ENCODE results near the gene KLK8. TPM values are rescaled to one million over a fixed set of nuclear protein-coding genes. Genes with fewer than 3 reads are reported as not detected.

Gene KLK8
- total and polyA plus RNA-seq, 2 experiments from 2014 or later = 4.9 to 14.6 TPM

- no peak for ATAC-seq
- Mint-ChIP-seq H3K27me3 (ENCODE audit: insufficient read depth, low read depth, poor library complexity) (peaks cover 25% of the 10 kb centered on the region), H3K4me3 (no peak overlapping the region), H3K36me3 (ENCODE audit: low read depth) (no peaks in the 10 kb centered on the region), H3K4me1 (peaks cover 19% of the 10 kb centered on the region), H3K27ac (no peak overlapping the region), H3K9me3 (no peaks in the 10 kb centered on the region; the same call in 2 of the 3 replicates)
- no peak overlapping the region for H3K27ac ChIP-seq (ENCODE audit: low read depth)
- H3F3A ChIP-seq (replicated peaks; ENCODE audit: low read depth) = no peaks in the 10 kb centered on the region
- no peak for DNase-seq (ENCODE audit: low spot score)
- TF ChIP-seq ZNF462 (CRISPR knock-in tag; IDR thresholded peaks at IDR 0.05) = no peak
- TF ChIP-seq POLR2AphosphoS5 (IDR thresholded peaks at IDR 0.05; ENCODE audit: low read depth) = no peak
- no peak for TF ChIP-seq ZNF114 (CRISPR knock-in tag; IDR thresholded peaks at IDR 0.05)
- TF ChIP-seq STAT1 (IDR thresholded peaks at IDR 0.05; ENCODE audit: unreplicated experiment) = no peak
- no peak for TF ChIP-seq NANOG (IDR thresholded peaks at IDR 0.05; ENCODE audit: borderline replicate concordance)
- no peak for TF ChIP-seq CREB1 (CRISPR knock-in tag; IDR thresholded peaks at IDR 0.05; ENCODE audit: low read depth)
- TF ChIP-seq, protein P1, sequence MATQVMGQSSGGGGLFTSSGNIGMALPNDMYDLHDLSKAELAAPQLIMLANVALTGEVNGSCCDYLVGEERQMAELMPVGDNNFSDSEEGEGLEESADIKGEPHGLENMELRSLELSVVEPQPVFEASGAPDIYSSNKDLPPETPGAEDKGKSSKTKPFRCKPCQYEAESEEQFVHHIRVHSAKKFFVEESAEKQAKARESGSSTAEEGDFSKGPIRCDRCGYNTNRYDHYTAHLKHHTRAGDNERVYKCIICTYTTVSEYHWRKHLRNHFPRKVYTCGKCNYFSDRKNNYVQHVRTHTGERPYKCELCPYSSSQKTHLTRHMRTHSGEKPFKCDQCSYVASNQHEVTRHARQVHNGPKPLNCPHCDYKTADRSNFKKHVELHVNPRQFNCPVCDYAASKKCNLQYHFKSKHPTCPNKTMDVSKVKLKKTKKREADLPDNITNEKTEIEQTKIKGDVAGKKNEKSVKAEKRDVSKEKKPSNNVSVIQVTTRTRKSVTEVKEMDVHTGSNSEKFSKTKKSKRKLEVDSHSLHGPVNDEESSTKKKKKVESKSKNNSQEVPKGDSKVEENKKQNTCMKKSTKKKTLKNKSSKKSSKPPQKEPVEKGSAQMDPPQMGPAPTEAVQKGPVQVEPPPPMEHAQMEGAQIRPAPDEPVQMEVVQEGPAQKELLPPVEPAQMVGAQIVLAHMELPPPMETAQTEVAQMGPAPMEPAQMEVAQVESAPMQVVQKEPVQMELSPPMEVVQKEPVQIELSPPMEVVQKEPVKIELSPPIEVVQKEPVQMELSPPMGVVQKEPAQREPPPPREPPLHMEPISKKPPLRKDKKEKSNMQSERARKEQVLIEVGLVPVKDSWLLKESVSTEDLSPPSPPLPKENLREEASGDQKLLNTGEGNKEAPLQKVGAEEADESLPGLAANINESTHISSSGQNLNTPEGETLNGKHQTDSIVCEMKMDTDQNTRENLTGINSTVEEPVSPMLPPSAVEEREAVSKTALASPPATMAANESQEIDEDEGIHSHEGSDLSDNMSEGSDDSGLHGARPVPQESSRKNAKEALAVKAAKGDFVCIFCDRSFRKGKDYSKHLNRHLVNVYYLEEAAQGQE (IDR thresholded peaks at IDR 0.05; ENCODE audit: unreplicated experiment) = no peak
- no peak for TF ChIP-seq JUNB (IDR thresholded peaks at IDR 0.05; ENCODE audit: unreplicated experiment)
- TF ChIP-seq EZH2 (IDR thresholded peaks at IDR 0.05; ENCODE audit: low read depth, unreplicated experiment) = no peak
- TF ChIP-seq ZNF331 (CRISPR knock-in tag; IDR thresholded peaks at IDR 0.05; ENCODE audit: low read depth) = no peak
- no peak for TF ChIP-seq EZH2phosphoT487 (IDR thresholded peaks at IDR 0.05; ENCODE audit: unreplicated experiment)
- no peak for TF ChIP-seq CTCF (conservative IDR thresholded peaks at IDR 0.05; ENCODE audit: low read depth in 2 of 2)
- TF ChIP-seq ETS1 (IDR thresholded peaks at IDR 0.05) = no peak
- H3K4me2 ChIP-seq = no peak overlapping the region
- H2AFZ ChIP-seq = no peak overlapping the region
- H3K4me3 ChIP-seq = no peak overlapping the region
- no peaks in the 10 kb centered on the region for H3K79me2 ChIP-seq (replicated peaks; ENCODE audit: insufficient read depth)
- no peaks in the 10 kb centered on the region for H4K20me1 ChIP-seq (replicated peaks; ENCODE audit: insufficient read depth)
- H3K4me1 ChIP-seq (ENCODE audit: insufficient read depth) = peaks cover 17% of the 10 kb centered on the region
- H3K27me3 ChIP-seq (ENCODE audit: insufficient read depth) = no peaks in the 10 kb centered on the region
- H3K36me3 ChIP-seq (ENCODE audit: insufficient read depth) = no peaks in the 10 kb centered on the region
- no peaks in the 10 kb centered on the region for H3K9me2 ChIP-seq (ENCODE audit: insufficient read depth)
Measured at GRCh38 chr19:51003316-51003715, 1.9 kb upstream of the KLK8 start.

All from GM23338 (cell line).